GM23338 (cell line): Measurements from ENCODE around the gene ZBTB48. TPM values are rescaled to one million over a fixed set of nuclear protein-coding genes. Genes with fewer than 3 reads are reported as not detected.

Experiments used
- ATAC-seq: fragments of 200-7000 bp; cut with Tn5 transposase; 3 replicates; pipeline ENCODE4 v1.9.1; 2020
- DNase-seq: peaks from one replicate; pipeline ENCODE4 v3.0.0-alpha.2; 2015; ENCODE audit warnings: low spot score
- H2AFZ ChIP-seq: fragments of 200-600 bp; sonication (generic); 2 replicates; pipeline ENCODE4 v1.8.0; 2016; ENCODE audit warnings: antibody characterized with exemption, mild to moderate bottlenecking, moderate library complexity
- H3F3A ChIP-seq: fragments of 200-600 bp; sonication (generic); replicated peaks from 2 replicates; pipeline ENCODE4 v1.8.0; 2017; ENCODE audit warnings: antibody characterized with exemption, mixed run types, low read depth
- H3K27ac ChIP-seq: fragments of 200-600 bp; sonication (generic); 2 replicates; pipeline ENCODE4 v1.6.1; 2016; ENCODE audit warnings: low read depth
- H3K27me3 ChIP-seq: fragments of 200-600 bp; sonication (generic); 2 replicates; pipeline ENCODE4 v1.8.0; 2016; ENCODE audit warnings: mild to moderate bottlenecking, mixed run types, moderate library complexity; ENCODE audit not compliant: insufficient read depth
- H3K36me3 ChIP-seq: fragments of 200-600 bp; sonication (generic); 2 replicates; pipeline ENCODE4 v1.8.0; 2016; ENCODE audit warnings: mild to moderate bottlenecking; ENCODE audit not compliant: insufficient read depth
- H3K4me1 ChIP-seq: fragments of 200-600 bp; sonication (generic); 2 replicates; pipeline ENCODE4 v1.8.0; 2016; ENCODE audit warnings: mild to moderate bottlenecking, moderate library complexity; ENCODE audit not compliant: insufficient read depth
- H3K4me2 ChIP-seq: fragments of 200-600 bp; sonication (generic); 2 replicates; pipeline ENCODE4 v1.7.1; 2017; ENCODE audit warnings: mixed run types
- H3K4me3 ChIP-seq: fragments of 200-600 bp; sonication (generic); 2 replicates; pipeline ENCODE4 v1.6.1; 2016; ENCODE audit warnings: mixed run types
- H3K79me2 ChIP-seq: fragments of 200-600 bp; sonication (generic); replicated peaks from 2 replicates; pipeline ENCODE4 v1.8.0; 2017; ENCODE audit warnings: mild to moderate bottlenecking; ENCODE audit not compliant: insufficient read depth
- H3K9me2 ChIP-seq: fragments of 200-600 bp; sonication (generic); 2 replicates; pipeline ENCODE4 v1.8.0; 2017; ENCODE audit not compliant: insufficient read depth
- H4K20me1 ChIP-seq: fragments of 200-600 bp; sonication (generic); replicated peaks from 2 replicates; pipeline ENCODE4 v1.8.0; 2017; ENCODE audit warnings: mild to moderate bottlenecking; ENCODE audit not compliant: insufficient read depth
- H3K27ac Mint-ChIP-seq: 2 replicates; pipeline ENCODE4 v1.8.0; 2020; ENCODE audit warnings: inconsistent platforms, mild to moderate bottlenecking, moderate library complexity, mixed read lengths
- H3K27me3 Mint-ChIP-seq: 3 replicates; pipeline ENCODE4 v1.8.0; 2022; ENCODE audit warnings: low read depth, mild to moderate bottlenecking, moderate library complexity, mixed read lengths, inconsistent platforms; ENCODE audit not compliant: insufficient read depth, poor library complexity
- H3K36me3 Mint-ChIP-seq: 3 replicates; pipeline ENCODE4 v1.8.0; 2021; ENCODE audit warnings: low read depth, mild to moderate bottlenecking, inconsistent platforms, moderate library complexity, mixed read lengths
- H3K4me1 Mint-ChIP-seq: 3 replicates; pipeline ENCODE4 v1.8.0; 2020; ENCODE audit warnings: mild to moderate bottlenecking, inconsistent platforms, mixed read lengths
- H3K4me3 Mint-ChIP-seq: 3 replicates; pipeline ENCODE4 v1.8.0; 2021; ENCODE audit warnings: moderate library complexity, mild to moderate bottlenecking, inconsistent platforms, mixed read lengths
- H3K9me3 Mint-ChIP-seq: 3 replicates; pipeline ENCODE4 v1.8.0; 2020; ENCODE audit warnings: moderate library complexity, mild to moderate bottlenecking, inconsistent platforms, mixed read lengths
- EZH2phosphoT487 ChIP-seq: fragments of 200-600 bp; sonication (generic); IDR thresholded peaks from one replicate; pipeline ENCODE4 v1.8.1; 2018; ENCODE audit warnings: antibody characterized with exemption; ENCODE audit not compliant: unreplicated experiment
- JUNB ChIP-seq: IDR thresholded peaks from one replicate; pipeline ENCODE4 v1.6.1; 2016; ENCODE audit warnings: antibody characterized with exemption; ENCODE audit not compliant: unreplicated experiment
- NANOG ChIP-seq: IDR thresholded peaks from 2 replicates; pipeline ENCODE4 v1.6.1; 2016; ENCODE audit warnings: antibody characterized with exemption, borderline replicate concordance
- POLR2AphosphoS5 ChIP-seq: IDR thresholded peaks from 2 replicates; pipeline ENCODE4 v1.6.1; 2016; ENCODE audit warnings: antibody characterized with exemption, low read depth
- ZNF114 ChIP-seq: fragments of 250-450 bp; sonication (Bioruptor Pico); IDR thresholded peaks from 2 replicates; pipeline ENCODE4 v1.5.0; 2020; ENCODE audit warnings: mild to moderate bottlenecking, moderate library complexity
- ZNF331 ChIP-seq: fragments of 250-450 bp; sonication (Bioruptor Pico); IDR thresholded peaks from 2 replicates; pipeline ENCODE4 v1.5.0; 2020; ENCODE audit warnings: low read depth, mild to moderate bottlenecking, moderate library complexity
- polyA plus RNA-seq: library from polyadenylated mRNA; unstranded; fragments of >200 nt; fragmentation: Nextera tagmentation; extraction: Ambion mirVana; gene quantifications from 2 replicates; pipeline ENCODE4 v1.2.1, GENCODE V29; 2016
- total RNA-seq: library from RNA; depleted of rRNA; stranded (reverse); fragments of >200 nt; shearing (Covaris generic); gene quantifications from 2 replicates; pipeline ENCODE4 v1.2.3, GENCODE V29; 2014
- TF ChIP-seq, protein P1 (sequence below), 2 experiments: fragments of 200-600 bp in 1 of 2; sonication (generic) in 1 of 2; conservative IDR thresholded peaks; 2 replicates each; pipeline versions ENCODE4 v1.5.1 to v1.6.1; 2016 to 2017; ENCODE audit warnings: antibody characterized with exemption in 2 of 2, low read depth in 2 of 2, mild to moderate bottlenecking in 2 of 2, moderate library complexity in 1 of 2
- TF ChIP-seq, protein P2 (sequence below): IDR thresholded peaks from 2 replicates; pipeline ENCODE4 v1.6.1; 2016; ENCODE audit warnings: antibody characterized with exemption
- TF ChIP-seq, protein P3 (sequence below): IDR thresholded peaks from one replicate; pipeline ENCODE4 v1.6.1; 2018; ENCODE audit warnings: antibody characterized with exemption; ENCODE audit not compliant: unreplicated experiment

ZBTB48 gene
- total and polyA plus RNA-seq, 2 experiments from 2014 or later = 17.3 to 25.5 TPM

- no peak overlapping the region for H3K27ac ChIP-seq
- no peaks in the 10 kb centered on the region for H3K79me2 ChIP-seq
- TF ChIP-seq NANOG (no peak), JUNB (no peak), POLR2AphosphoS5 (no peak), ZNF331 (CRISPR knock-in tag) (no peak)
- TF ChIP-seq, protein P1, sequence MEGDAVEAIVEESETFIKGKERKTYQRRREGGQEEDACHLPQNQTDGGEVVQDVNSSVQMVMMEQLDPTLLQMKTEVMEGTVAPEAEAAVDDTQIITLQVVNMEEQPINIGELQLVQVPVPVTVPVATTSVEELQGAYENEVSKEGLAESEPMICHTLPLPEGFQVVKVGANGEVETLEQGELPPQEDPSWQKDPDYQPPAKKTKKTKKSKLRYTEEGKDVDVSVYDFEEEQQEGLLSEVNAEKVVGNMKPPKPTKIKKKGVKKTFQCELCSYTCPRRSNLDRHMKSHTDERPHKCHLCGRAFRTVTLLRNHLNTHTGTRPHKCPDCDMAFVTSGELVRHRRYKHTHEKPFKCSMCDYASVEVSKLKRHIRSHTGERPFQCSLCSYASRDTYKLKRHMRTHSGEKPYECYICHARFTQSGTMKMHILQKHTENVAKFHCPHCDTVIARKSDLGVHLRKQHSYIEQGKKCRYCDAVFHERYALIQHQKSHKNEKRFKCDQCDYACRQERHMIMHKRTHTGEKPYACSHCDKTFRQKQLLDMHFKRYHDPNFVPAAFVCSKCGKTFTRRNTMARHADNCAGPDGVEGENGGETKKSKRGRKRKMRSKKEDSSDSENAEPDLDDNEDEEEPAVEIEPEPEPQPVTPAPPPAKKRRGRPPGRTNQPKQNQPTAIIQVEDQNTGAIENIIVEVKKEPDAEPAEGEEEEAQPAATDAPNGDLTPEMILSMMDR (conservative IDR thresholded peaks at IDR 0.05; ENCODE audit: low read depth in 2 of 2) = no peak
- TF ChIP-seq, protein P2, sequence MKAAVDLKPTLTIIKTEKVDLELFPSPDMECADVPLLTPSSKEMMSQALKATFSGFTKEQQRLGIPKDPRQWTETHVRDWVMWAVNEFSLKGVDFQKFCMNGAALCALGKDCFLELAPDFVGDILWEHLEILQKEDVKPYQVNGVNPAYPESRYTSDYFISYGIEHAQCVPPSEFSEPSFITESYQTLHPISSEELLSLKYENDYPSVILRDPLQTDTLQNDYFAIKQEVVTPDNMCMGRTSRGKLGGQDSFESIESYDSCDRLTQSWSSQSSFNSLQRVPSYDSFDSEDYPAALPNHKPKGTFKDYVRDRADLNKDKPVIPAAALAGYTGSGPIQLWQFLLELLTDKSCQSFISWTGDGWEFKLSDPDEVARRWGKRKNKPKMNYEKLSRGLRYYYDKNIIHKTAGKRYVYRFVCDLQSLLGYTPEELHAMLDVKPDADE = no peak
- DNase-seq (no peak), ATAC-seq (no peak)
- no peaks in the 10 kb centered on the region for H3K9me2 ChIP-seq
- Mint-ChIP-seq H3K4me3 (no peak overlapping the region), H3K27me3 (peaks cover 7% of the 10 kb centered on the region), H3K9me3 (no peaks in the 10 kb centered on the region), H3K27ac (no peak overlapping the region), H3K4me1 (no peaks in the 10 kb centered on the region), H3K36me3 (peaks cover 90% of the 10 kb centered on the region)
- H4K20me1 ChIP-seq = 0 out of 2 replicates have a peak, but pooled peaks cover 7% of the 10 kb centered on the region
- peaks cover 38% of the 10 kb centered on the region for H3K36me3 ChIP-seq
- H3K4me2 ChIP-seq = no peak overlapping the region
- no peak overlapping the region for H2AFZ ChIP-seq
- no peaks in the 10 kb centered on the region for H3K4me1 ChIP-seq
- H3F3A ChIP-seq = peaks cover 6% of the 10 kb centered on the region; the same call in 1 of the 2 replicates
- no peaks in the 10 kb centered on the region for H3K27me3 ChIP-seq
- no peak overlapping the region for H3K4me3 ChIP-seq
Measured at GRCh38 chr1:6637770-6638169, 58.0 kb downstream of the ZBTB48 start.

DNA sequence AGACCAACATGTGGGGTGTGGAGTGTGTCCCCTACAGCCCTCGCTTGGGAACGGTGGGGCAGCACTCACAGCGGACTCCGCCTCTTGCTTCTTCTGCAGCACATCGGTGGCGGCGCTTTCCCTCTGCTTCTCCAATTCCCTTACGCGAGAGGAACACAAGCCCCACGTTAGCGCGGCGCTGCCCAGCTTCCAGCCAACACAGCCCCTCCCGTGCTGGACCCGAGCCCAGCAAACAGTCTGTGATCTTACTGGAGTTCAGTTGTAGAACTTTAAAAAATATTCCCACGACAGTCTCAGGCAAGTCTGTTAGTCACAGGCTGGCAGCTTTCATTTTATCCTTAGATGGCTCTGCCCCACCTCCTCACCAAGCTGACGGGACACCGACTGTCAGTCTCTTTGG, 58.4 kb downstream of the ZBTB48 start:
- DNase-seq (no peak), ATAC-seq (no peak)
- Histone ChIP-seq H3K27ac (no peak overlapping the region), H3K4me1 (no peaks in the 10 kb centered on the region), H4K20me1 (0 out of 2 replicates have a peak, but pooled peaks cover 7% of the 10 kb centered on the region), H3K36me3 (peaks cover 38% of the 10 kb centered on the region), H2AFZ (no peak overlapping the region), H3F3A (peaks cover 6% of the 10 kb centered on the region; the same call in 1 of the 2 replicates), H3K27me3 (no peaks in the 10 kb centered on the region), H3K9me2 (no peaks in the 10 kb centered on the region), H3K79me2 (no peaks in the 10 kb centered on the region), H3K4me2 (no peak overlapping the region), H3K4me3 (no peak overlapping the region)
- H3K4me3 Mint-ChIP-seq = no peak overlapping the region
- H3K4me1 Mint-ChIP-seq = no peaks in the 10 kb centered on the region
- TF ChIP-seq NANOG (no peak), JUNB (no peak), EZH2phosphoT487 (no peak), POLR2AphosphoS5 (no peak), ZNF114 (CRISPR knock-in tag) (no peak)
- TF ChIP-seq, protein P1 (conservative IDR thresholded peaks at IDR 0.05; ENCODE audit: low read depth in 2 of 2) = no peak
- TF ChIP-seq, protein P3, sequence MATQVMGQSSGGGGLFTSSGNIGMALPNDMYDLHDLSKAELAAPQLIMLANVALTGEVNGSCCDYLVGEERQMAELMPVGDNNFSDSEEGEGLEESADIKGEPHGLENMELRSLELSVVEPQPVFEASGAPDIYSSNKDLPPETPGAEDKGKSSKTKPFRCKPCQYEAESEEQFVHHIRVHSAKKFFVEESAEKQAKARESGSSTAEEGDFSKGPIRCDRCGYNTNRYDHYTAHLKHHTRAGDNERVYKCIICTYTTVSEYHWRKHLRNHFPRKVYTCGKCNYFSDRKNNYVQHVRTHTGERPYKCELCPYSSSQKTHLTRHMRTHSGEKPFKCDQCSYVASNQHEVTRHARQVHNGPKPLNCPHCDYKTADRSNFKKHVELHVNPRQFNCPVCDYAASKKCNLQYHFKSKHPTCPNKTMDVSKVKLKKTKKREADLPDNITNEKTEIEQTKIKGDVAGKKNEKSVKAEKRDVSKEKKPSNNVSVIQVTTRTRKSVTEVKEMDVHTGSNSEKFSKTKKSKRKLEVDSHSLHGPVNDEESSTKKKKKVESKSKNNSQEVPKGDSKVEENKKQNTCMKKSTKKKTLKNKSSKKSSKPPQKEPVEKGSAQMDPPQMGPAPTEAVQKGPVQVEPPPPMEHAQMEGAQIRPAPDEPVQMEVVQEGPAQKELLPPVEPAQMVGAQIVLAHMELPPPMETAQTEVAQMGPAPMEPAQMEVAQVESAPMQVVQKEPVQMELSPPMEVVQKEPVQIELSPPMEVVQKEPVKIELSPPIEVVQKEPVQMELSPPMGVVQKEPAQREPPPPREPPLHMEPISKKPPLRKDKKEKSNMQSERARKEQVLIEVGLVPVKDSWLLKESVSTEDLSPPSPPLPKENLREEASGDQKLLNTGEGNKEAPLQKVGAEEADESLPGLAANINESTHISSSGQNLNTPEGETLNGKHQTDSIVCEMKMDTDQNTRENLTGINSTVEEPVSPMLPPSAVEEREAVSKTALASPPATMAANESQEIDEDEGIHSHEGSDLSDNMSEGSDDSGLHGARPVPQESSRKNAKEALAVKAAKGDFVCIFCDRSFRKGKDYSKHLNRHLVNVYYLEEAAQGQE = no peak
- H3K9me3 Mint-ChIP-seq = no peaks in the 10 kb centered on the region
- peaks cover 89% of the 10 kb centered on the region for H3K36me3 Mint-ChIP-seq
- peaks cover 7% of the 10 kb centered on the region for H3K27me3 Mint-ChIP-seq
- no peak overlapping the region for H3K27ac Mint-ChIP-seq
